ENCODE results near the gene GPR139. TPM values are rescaled to one million over a fixed set of nuclear protein-coding genes. Genes with fewer than 3 reads are reported as not detected.

GPR139 gene
- total RNA-seq, 4 donors from 2014 or later = not detected

DNA sequence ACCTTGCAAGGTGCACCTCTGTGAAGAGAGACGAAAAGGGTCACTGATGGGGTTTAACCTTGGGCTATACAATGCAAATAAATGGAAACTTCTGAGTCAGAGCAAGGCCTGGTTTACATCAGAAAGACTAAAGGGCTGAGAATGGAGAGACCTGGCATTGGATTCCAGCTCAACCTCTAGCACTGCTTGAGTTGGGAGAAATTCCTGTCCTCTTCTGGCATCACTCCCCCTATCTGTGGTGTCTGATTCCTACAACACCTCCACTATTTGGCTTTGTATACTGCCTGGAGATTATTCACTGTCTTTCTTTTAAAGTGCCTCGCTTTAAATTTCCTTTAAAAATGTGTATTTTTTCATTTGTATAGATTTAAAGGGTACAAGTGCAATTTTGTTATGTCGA is 68.8 kb downstream of the GPR139 start:
- TF ChIP-seq, protein P1, sequence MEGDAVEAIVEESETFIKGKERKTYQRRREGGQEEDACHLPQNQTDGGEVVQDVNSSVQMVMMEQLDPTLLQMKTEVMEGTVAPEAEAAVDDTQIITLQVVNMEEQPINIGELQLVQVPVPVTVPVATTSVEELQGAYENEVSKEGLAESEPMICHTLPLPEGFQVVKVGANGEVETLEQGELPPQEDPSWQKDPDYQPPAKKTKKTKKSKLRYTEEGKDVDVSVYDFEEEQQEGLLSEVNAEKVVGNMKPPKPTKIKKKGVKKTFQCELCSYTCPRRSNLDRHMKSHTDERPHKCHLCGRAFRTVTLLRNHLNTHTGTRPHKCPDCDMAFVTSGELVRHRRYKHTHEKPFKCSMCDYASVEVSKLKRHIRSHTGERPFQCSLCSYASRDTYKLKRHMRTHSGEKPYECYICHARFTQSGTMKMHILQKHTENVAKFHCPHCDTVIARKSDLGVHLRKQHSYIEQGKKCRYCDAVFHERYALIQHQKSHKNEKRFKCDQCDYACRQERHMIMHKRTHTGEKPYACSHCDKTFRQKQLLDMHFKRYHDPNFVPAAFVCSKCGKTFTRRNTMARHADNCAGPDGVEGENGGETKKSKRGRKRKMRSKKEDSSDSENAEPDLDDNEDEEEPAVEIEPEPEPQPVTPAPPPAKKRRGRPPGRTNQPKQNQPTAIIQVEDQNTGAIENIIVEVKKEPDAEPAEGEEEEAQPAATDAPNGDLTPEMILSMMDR (IDR thresholded peaks at IDR 0.05; ENCODE audit: low read depth) = no peak

DNA sequence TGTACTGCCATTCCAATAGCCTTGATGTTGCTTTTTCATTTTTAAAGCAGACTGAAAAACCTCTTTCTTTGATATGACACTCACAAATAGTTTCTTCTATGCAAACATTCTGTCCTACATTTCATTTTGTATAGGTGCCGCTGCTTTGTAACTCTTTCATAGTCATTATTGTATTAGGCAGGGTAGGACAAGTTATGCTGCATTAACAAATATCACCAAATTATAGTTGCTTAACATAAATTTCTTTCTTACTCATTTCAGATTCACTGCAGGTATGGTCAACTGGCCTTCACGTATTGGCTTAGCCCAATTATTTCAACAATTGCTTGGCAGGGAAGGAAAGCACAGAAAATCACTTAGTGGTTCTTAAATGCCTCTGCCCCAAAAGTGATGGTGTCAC is 70.8 kb downstream of the GPR139 start:
- TF ChIP-seq, protein P1 (IDR thresholded peaks at IDR 0.05; ENCODE audit: low read depth) = no peak

DNA sequence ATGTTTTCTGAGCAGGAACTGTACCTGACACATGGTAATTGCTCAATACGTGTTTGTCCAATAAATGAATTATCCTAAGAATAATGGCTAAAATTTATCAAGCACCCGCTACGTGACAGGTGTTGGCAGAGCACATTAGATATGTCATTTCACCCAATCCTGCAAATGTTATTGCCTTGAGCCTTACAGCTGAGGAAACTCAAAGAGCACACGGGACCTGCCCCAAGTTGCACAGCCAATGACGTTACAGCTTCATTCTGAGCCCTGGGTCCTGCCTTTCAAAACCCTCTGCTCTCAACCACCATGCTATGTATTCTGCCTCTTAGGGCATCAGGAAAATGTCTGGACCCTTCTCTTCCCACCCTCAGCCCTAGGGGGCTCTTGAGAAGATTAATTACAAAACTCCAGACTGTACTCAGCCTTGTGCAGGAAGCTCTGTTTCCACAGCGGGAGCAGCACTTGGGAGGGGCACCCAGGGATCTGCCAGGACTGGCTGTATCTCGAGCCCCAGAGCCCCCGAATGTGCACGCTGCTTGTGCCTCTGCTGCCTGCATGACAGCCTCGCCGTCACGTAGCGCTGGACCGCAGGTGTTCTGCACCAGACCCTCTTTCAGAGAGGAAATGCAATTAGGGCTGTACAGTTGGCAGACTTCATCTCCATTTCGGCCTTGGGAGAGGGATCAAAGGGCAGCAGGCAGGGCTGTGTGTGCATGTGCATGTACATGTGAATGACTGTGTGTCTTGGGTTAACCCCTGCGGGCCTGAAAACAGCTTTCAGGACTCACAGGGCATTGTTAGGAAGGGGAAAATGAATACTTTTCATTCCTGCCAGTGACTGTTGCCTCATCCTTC is 71.6 kb downstream of the GPR139 start:
- TF ChIP-seq, protein P1 (IDR thresholded peaks at IDR 0.05; ENCODE audit: low read depth) = no peak

DNA sequence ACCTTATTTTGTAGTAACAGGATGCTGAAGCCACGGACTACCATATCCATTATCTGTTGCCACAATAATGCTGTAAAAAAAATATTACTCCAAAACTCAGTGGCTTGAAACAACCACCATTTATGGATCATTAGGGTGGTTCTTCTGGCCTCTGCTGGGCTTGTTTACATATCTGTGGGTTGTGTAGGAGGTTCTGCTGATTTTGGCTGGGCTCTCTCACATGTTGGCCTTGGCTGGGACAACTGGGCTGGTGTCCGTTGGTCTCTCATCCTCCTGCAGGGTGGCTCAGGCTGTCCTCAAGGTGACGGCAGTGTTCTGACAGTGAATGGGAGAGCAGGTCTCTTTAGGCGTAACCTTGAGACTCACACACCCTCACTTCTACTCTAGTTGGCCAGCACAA is 76.0 kb downstream of the GPR139 start:
- TF ChIP-seq, protein P1 (IDR thresholded peaks at IDR 0.05; ENCODE audit: low read depth) = no peak

DNA sequence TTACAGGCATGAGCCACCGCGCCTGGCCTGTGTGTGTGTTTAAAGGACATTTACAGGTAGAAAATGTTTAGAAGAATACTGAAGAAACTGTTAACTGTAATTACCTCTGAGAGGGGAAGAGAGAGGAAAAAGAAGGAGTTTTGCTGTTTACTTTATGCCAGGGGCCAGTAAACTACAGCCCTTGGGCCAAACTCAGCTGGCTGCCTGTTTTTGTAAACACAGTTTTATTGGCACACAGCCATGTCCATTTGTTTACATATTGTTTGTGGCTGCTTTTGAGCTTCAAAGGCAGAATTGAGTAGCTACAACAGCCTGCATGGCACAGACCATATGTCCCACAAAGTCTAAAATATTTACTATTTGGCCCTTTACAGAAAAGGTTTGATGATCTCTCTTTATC is 76.4 kb downstream of the GPR139 start:
- TF ChIP-seq, protein P1 (IDR thresholded peaks at IDR 0.05; ENCODE audit: low read depth) = no peak

DNA sequence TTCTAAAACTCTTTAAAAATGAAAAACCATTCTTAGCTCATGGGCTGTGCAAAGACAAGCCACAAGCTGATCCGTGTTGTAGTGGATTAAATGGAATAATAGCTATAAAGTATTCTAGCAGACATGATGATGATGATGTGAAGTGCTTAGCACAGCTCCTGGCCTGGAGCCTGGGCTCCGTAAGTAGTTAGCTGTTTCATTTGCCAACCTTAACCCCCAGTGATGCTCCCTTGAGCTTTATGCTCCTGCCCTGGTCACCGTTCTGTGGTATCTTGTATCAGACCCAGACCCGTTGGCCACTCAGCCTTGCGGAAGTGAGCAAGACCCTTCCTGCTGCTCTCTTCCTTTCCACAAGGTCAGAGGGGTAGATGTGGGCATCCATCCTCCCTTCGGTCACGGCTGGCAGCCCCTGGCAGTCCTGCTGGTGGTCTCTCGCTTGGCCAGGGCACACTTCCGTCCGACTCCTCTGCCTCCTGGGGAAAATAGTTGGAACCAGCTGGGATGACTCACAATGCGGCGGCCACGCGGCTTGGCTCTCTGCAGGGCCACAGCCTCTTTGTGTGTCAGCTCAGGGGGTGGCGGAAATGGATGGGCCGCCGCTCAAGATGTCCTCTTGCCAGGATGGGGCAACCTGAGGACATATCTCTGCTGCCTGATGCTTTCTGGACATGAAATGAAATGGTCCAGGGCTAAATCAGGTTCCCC is 79.1 kb downstream of the GPR139 start:
- TF ChIP-seq, protein P1 (IDR thresholded peaks at IDR 0.05; ENCODE audit: low read depth) = no peak

DNA sequence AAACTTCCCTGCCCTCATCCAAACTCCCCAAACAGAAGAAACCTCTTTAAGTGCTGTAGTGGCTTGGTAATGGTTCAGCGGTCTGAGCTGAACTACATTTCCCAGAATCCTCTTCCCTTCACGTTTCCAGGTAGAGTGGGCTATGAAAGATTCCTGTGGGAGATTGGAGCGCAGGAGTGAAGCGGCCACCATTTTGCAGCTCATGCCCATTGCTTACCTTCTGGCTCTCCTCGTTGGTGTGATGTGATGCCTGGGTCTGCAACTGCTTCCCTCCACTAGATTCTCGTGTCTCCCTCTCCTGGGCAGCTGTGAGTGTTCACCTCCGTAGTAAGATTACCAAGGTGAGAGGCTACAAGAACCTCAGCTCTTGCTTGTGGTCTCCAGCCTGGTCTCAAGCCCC is 82.1 kb downstream of the GPR139 start:
- TF ChIP-seq, protein P1 (IDR thresholded peaks at IDR 0.05; ENCODE audit: low read depth) = no peak

Data from subcutaneous adipose tissue (tissue), 4 donors.